Mucosa of stomach (tissue), 1 donor: Measurements from ENCODE around the gene CCDC88A.
"Not testable (repeated sequence)": the region's sequence is repeated elsewhere in the genome, so short reads cannot be mapped to it uniquely, and the experiment has no call there.

ENCODE experiments used
- H3K27me3 ChIP-seq: one replicate; pipeline ENCODE4 v1.7.0; 2013; ENCODE audit warnings: mild to moderate bottlenecking, low read length; ENCODE audit not compliant: control insufficient read depth, insufficient read depth
- H3K36me3 ChIP-seq: one replicate; pipeline ENCODE4 v1.7.0; 2013; ENCODE audit warnings: low read length; ENCODE audit not compliant: control insufficient read depth, insufficient read depth
- H3K4me1 ChIP-seq: one replicate; pipeline ENCODE4 v1.7.0; 2013; ENCODE audit warnings: mild to moderate bottlenecking, low read length; ENCODE audit not compliant: control insufficient read depth, insufficient read depth
- H3K4me3 ChIP-seq: one replicate; pipeline ENCODE4 v1.7.0; 2013; ENCODE audit warnings: low read length
- H3K9ac ChIP-seq: one replicate; pipeline ENCODE4 v1.7.0; 2013; ENCODE audit warnings: mild to moderate bottlenecking, low read length, moderate library complexity
- H3K9me3 ChIP-seq: one replicate; pipeline ENCODE4 v1.7.0; 2013; ENCODE audit warnings: mild to moderate bottlenecking, low read length, moderate library complexity; ENCODE audit not compliant: control insufficient read depth
- donor health status: Pancreatic carcinoma.

CCDC88A gene

DNA sequence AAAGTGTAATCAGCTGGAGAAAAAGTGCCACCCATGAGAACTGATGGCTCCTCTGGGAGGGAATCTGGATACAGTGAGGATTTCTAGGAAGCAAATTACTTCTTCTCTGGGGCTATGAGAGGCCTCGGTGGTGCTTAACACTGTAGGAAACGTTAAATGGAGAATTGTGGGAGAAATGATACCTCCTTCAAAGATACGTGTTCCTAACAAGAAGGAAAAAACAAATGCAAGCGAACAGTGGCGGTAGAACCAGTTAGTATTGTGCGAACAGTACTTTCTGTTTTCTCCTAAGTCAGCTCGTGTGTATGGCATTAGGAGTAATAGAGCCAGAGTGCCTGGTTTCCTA is 150.0 kb downstream of the CCDC88A start:
- Histone ChIP-seq H3K27me3 (no peaks in the 10 kb centered on the region), H3K9me3 (no peaks in the 10 kb centered on the region), H3K36me3 (no peaks in the 10 kb centered on the region), H3K4me1 (peaks cover 9% of the 10 kb centered on the region), H3K4me3 (peak overlapping the region; percentile 80), H3K9ac (peak overlapping the region; percentile 81)

DNA sequence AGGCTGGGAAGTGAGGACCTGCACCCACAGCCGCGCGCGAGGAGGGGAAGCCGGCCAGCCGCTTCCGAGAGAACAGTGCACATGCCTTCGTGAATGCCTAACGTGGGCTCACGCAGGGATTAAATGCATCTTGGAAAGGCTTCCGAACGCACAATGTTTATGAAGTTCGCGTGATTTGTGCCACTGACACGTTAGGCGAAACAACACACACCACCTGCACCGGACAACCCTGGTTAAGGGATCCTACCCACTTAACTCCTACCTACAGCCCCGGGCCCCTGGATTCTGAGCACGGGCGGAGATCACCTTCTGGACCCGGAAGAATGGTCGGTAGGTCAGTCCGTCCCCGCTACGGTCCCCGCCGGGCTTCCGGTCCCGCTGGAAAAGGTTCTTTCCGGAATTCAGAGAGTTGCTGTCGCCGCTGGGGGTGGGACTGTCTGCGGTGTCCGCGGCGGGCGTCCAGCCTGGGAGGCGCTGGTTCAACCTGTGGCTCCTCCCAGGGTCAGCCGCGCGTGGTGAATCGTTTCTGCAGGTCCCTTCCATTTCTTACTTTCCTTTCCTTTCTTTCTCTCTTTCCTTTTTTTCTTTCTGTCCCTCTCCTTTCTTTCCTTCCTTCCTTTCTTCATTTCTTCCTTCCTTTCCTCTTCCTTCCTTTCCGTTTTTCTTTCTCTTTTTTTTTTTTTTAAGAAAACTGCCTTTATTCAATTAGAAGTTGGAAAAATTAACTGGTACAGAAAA is 150.6 kb downstream of the CCDC88A start, which contains the start of gene MTIF2:
Gene MTIF2, minus strand, starts transcription at position 325 of the 738 bp plus-strand sequence. CDS start 5,373 bp downstream, outside the sequence.
- no peaks in the 10 kb centered on the region for H3K27me3 ChIP-seq
- peaks cover 9% of the 10 kb centered on the region for H3K4me1 ChIP-seq
- peak within 1 kb of the TSS; percentile 80 for H3K4me3 ChIP-seq
- no peaks in the 10 kb centered on the region for H3K36me3 ChIP-seq
- no peaks in the 10 kb centered on the region for H3K9me3 ChIP-seq
- H3K9ac ChIP-seq, result peak within 1 kb of the TSS; percentile 81

DNA sequence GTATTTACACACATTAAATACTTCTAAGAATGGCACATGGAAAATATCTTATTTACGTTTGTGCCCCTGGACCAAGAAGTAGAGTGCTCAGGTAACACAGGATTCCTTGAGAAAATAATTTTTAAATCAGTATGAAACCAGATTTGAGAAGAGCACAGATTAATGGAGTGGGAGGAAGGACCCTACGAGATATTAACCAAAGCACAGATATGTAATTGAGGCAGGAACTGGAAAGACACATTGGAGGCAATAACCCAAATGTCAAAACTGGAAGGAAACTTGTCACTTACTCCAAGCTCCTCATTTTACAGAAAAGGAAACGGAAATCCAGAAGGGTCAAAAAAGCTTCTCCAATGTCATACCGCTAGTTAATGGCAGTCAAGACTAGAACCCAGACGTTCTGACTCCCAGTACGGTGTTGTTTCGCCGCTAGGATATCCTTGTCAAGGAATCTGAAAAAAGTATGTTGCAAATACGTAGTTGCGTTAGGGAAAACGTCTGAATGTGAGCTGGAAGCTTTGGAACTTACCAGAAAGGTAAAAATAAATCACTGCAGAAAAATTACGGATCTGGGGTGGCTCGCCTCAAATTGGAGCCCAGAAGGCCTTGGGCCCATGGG is 151.3 kb downstream of the CCDC88A start:
- Histone ChIP-seq H3K36me3 (no peaks in the 10 kb centered on the region), H3K9ac (peak overlapping the region; percentile 81), H3K4me1 (peaks cover 9% of the 10 kb centered on the region), H3K4me3 (peak overlapping the region; percentile 80), H3K9me3 (no peaks in the 10 kb centered on the region), H3K27me3 (no peaks in the 10 kb centered on the region)

DNA sequence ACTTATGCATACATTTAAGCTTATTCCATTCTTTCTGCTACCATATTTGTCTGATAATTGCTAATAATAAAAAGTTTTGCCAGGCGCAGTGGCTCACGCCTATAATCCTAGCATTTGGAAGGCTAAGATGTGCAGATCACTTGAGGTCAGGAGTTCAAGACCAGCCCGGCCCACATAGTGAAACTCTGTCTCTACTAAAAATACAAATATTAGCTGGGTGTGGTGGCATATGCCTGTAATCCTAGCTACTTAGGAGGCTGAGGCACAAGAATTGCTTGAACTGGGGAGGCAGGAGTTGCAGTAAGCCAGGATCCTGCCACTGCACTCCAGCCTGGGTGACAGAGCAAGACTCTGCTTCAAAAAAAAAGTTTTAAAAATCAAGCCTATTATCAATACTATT is 160.1 kb downstream of the CCDC88A start:
- H3K4me1 ChIP-seq, H3K9me3 ChIP-seq, H3K4me3 ChIP-seq, H3K27me3 ChIP-seq, H3K9ac ChIP-seq, H3K36me3 ChIP-seq: not testable (repeated sequence)

DNA sequence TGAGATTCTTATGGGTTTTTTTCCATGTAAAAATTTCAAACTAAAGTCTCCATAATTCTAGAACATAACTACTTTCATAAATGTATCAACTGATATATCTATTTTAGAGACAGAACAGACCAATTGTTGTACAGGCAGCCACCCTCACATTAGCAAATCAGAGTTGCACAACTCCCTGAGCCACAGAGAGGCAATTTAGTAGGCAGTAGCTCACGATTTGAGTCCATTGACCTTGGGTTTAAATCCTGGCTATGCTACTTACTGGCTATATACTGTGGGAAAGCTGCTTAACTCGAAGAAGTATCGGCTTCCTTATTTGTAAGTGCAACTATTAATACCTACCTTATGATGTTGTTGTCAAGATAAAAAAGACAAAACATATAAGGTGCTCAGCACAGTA is 166.8 kb downstream of the CCDC88A start:
- no peak overlapping the region for H3K4me3 ChIP-seq

DNA sequence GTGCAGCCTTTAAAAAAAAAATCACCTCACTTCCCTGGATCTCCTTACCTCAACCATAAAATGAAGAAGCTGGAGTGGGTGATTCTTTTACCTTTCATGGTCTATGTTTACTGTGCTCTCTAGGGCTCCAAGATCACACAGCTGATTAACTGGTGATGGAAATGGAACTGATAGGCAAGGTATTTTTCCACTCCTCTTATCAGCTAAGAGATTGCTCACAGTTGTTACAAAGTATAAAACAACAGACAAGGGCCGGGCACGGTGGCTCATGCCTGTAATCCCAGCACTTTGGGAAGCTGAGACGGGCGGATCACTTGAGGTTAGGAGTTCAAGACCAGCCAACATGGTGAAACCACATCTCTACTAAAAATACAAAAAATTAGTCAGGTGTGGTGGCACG is 172.6 kb downstream of the CCDC88A start:
- no peaks in the 10 kb centered on the region for H3K27me3 ChIP-seq

More for the DNA sequence above, 166.8 kb downstream of the CCDC88A start:
- H3K9me3 ChIP-seq, result no peaks in the 10 kb centered on the region
- H3K4me1 ChIP-seq, result no peaks in the 10 kb centered on the region
- H3K9ac ChIP-seq, result no peak overlapping the region
- no peaks in the 10 kb centered on the region for H3K36me3 ChIP-seq
- H3K27me3 ChIP-seq, result no peaks in the 10 kb centered on the region

DNA sequence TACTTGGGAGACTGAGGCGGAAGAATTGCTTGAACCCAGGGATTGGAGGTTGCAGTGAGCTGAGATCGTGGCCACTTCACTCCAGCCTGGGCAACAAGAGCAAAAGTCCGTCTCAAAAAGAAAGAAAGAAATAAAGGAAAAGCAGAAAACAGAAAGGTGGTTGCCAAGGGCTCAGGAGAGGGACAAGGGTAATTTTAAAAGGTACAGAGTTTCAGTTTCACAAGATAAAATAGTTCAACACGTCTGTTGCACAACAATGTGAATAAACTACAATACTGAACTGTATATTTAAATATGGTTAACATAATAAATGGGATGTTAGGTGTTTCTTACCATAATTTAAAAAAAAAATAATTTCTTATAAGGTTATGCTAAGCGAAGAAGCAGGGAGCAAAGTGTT is 174.2 kb downstream of the CCDC88A start:
- H3K4me1 ChIP-seq, result no peaks in the 10 kb centered on the region
- no peaks in the 10 kb centered on the region for H3K27me3 ChIP-seq
- H3K4me3 ChIP-seq, result no peak overlapping the region
- H3K9ac ChIP-seq, result no peak overlapping the region
- no peaks in the 10 kb centered on the region for H3K9me3 ChIP-seq
- no peaks in the 10 kb centered on the region for H3K36me3 ChIP-seq

More for the DNA sequence above, 172.6 kb downstream of the CCDC88A start:
- no peaks in the 10 kb centered on the region for H3K9me3 ChIP-seq
- H3K9ac ChIP-seq, result no peak overlapping the region
- no peak overlapping the region for H3K4me3 ChIP-seq
- no peaks in the 10 kb centered on the region for H3K4me1 ChIP-seq
- no peaks in the 10 kb centered on the region for H3K36me3 ChIP-seq

DNA sequence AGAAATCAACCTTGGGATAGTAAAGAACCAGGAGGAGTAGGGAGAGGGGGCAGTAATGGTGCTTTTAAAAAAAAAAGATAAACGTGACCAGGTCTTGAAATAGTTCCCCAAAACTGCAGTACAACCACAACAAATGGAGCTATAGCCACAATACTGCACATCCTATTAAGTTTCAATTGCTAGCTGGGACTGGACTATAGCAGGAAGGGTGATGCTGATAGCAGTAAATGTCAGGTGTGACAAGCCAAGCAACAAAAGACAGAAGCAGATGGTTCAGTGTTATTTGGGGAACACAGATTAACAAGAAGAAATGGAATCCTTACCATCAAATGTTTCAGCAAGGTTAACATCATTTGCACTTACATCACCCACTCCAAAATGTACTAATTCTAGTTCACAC is 177.0 kb downstream of the CCDC88A start:
- Histone ChIP-seq H3K9ac (no peak overlapping the region), H3K27me3 (no peaks in the 10 kb centered on the region), H3K4me3 (no peak overlapping the region), H3K4me1 (no peaks in the 10 kb centered on the region), H3K36me3 (no peaks in the 10 kb centered on the region), H3K9me3 (no peaks in the 10 kb centered on the region)

DNA sequence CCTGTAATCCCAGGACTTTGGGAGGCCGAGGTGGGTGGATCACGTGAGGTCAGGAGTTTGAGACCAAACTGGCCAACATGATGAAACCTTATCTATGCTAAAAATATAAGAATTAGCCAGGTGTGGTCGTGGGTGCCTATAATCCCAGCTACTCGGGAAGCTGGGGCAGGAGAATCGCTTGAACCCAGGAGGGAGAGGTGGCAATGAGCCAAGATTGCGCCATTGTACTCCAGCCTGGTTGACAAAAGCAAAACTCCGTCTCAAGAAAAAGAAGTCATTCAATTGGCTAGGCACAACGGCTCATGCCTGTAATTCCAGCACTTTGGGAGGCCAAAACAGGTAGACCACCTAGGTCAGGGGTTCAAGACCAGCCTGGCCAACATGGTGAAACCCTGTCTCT is 178.1 kb downstream of the CCDC88A start:
- not testable (repeated sequence) for H3K9ac ChIP-seq, H3K27me3 ChIP-seq, H3K9me3 ChIP-seq, H3K4me3 ChIP-seq, H3K4me1 ChIP-seq, H3K36me3 ChIP-seq

DNA sequence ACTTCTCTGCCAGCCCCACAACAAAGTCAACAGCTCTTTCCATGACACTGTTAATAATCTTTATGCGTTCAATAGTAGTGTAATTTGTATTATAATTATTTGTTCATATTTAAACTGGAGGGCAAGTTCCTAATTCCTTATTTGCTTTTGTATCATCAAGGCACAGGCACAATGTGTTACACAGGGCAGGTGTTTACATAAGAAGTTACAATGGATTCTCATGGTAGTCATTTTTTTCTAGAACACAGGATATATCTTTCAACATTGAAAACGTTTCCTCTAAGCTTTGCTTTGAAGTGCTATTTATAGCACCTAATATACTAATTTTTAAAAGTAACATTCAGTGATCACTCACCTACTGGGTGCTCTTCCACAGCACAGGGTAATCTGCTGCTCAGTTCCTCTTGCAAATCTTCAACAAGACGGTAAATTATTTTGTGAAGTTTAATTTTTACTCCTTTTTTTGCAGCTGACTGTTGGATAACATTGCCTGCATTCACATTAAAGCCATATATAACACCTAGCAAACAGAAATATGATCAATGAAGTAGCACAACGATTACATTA is 179.9 kb downstream of the CCDC88A start:
- no peak overlapping the region for H3K9ac ChIP-seq
- no peaks in the 10 kb centered on the region for H3K4me1 ChIP-seq
- H3K9me3 ChIP-seq, result no peaks in the 10 kb centered on the region
- no peak overlapping the region for H3K4me3 ChIP-seq
- no peaks in the 10 kb centered on the region for H3K27me3 ChIP-seq
- H3K36me3 ChIP-seq, result no peaks in the 10 kb centered on the region
